MM.1S (cell line): ENCODE results near the gene DSCAML1.

Experiments
- DNase-seq: peaks from one replicate; pipeline ENCODE4 v3.0.0-alpha.2; 2015
- H2AFZ ChIP-seq: fragments of 300-600 bp; sonication (generic); 2 replicates; pipeline ENCODE4 v1.6.0; 2016; ENCODE audit warnings: antibody characterized with exemption, low read length
- H3F3A ChIP-seq: fragments of 300-600 bp; sonication (generic); 2 replicates; pipeline ENCODE4 v1.6.1; 2016; ENCODE audit warnings: mild to moderate bottlenecking, antibody characterized with exemption, low read length, moderate library complexity, mixed read lengths; ENCODE audit not compliant: insufficient read depth
- H3K27ac ChIP-seq: fragments of 300-600 bp; sonication (generic); 2 replicates; pipeline ENCODE4 v1.5.1; 2016; ENCODE audit warnings: mild to moderate bottlenecking, low read length
- H3K27me3 ChIP-seq: fragments of 300-600 bp; sonication (generic); replicated peaks from 2 replicates; pipeline ENCODE4 v1.6.0; 2016; ENCODE audit warnings: low read length; ENCODE audit not compliant: insufficient read depth
- H3K36me3 ChIP-seq: fragments of 300-600 bp; sonication (generic); replicated peaks from 2 replicates; pipeline ENCODE4 v1.6.1; 2016; ENCODE audit warnings: mild to moderate bottlenecking, low read length, mixed read lengths; ENCODE audit not compliant: insufficient read depth
- H3K4me1 ChIP-seq: fragments of 300-600 bp; sonication (generic); 2 replicates; pipeline ENCODE4 v1.6.1; 2016; ENCODE audit warnings: low read length, mixed read lengths
- H3K4me2 ChIP-seq: fragments of 300-600 bp; sonication (generic); 2 replicates; pipeline ENCODE4 v1.6.0; 2016; ENCODE audit warnings: low read depth, low read length
- H3K4me3 ChIP-seq: fragments of 300-600 bp; sonication (generic); 2 replicates; pipeline ENCODE4 v1.5.1; 2016; ENCODE audit warnings: low read length, mixed read lengths
- H3K79me2 ChIP-seq: fragments of 300-600 bp; sonication (generic); 2 replicates; pipeline ENCODE4 v1.6.1; 2016; ENCODE audit warnings: mixed run types, low read length, mixed read lengths
- H3K9ac ChIP-seq: fragments of 300-600 bp; sonication (generic); 2 replicates; pipeline ENCODE4 v1.6.1; 2016; ENCODE audit warnings: low read length, mixed read lengths
- H3K9me2 ChIP-seq: fragments of 300-600 bp; sonication (generic); replicated peaks from 2 replicates; pipeline ENCODE4 v1.6.1; 2016; ENCODE audit warnings: mild to moderate bottlenecking, low read length, mixed read lengths; ENCODE audit not compliant: insufficient read depth
- H3K9me3 ChIP-seq: fragments of 300-600 bp; sonication (generic); replicated peaks from 2 replicates; pipeline ENCODE4 v1.6.1; 2016; ENCODE audit warnings: mild to moderate bottlenecking, low read length, mixed read lengths; ENCODE audit not compliant: insufficient read depth
- H4K20me1 ChIP-seq: fragments of 300-600 bp; sonication (generic); 2 replicates; pipeline ENCODE4 v1.6.1; 2016; ENCODE audit warnings: mild to moderate bottlenecking, low read length, moderate library complexity, mixed read lengths; ENCODE audit not compliant: insufficient read depth
- CTCF ChIP-seq: fragments of 300-600 bp; sonication (generic); IDR thresholded peaks from 2 replicates; pipeline ENCODE4 v1.5.1; 2016; ENCODE audit warnings: antibody characterized with exemption, low read length, mixed read lengths
- EZH2 ChIP-seq: fragments of 300-600 bp; sonication (generic); optimal IDR thresholded peaks from 2 replicates; pipeline ENCODE3; 2017; ENCODE audit warnings: low read depth, mild to moderate bottlenecking, antibody characterized with exemption, low read length, mixed read lengths
- EZH2phosphoT487 ChIP-seq: fragments of 300-600 bp; sonication (generic); IDR thresholded peaks from 2 replicates; pipeline ENCODE4 v1.6.1; 2018; ENCODE audit warnings: antibody characterized with exemption, low read length

Gene DSCAML1

GRCh38 chr11:117606211-117606610, 190.8 kb downstream of the DSCAML1 start:
- Histone ChIP-seq H2AFZ (no peak overlapping the region), H3K27me3 (peaks cover 21% of the 10 kb centered on the region; the same call in 1 of the 2 replicates), H3K4me3 (no peak overlapping the region), H3K79me2 (no peaks in the 10 kb centered on the region), H3K9ac (no peak overlapping the region), H3F3A (no peaks in the 10 kb centered on the region), H3K36me3 (no peaks in the 10 kb centered on the region), H3K27ac (no peak overlapping the region), H4K20me1 (no peaks in the 10 kb centered on the region), H3K4me1 (peaks cover 14% of the 10 kb centered on the region), H3K9me2 (no peaks in the 10 kb centered on the region), H3K9me3 (no peaks in the 10 kb centered on the region), H3K4me2 (0 out of 2 replicates have a peak overlapping the region, but pooled peaks have one; percentile 4)
- TF ChIP-seq EZH2: no peak
- TF ChIP-seq EZH2phosphoT487: no peak
- no peak for TF ChIP-seq CTCF
- peak; percentile 26 for DNase-seq

GRCh38 chr11:117605331-117605730, 191.7 kb downstream of the DSCAML1 start:
- Histone ChIP-seq H3K36me3 (no peaks in the 10 kb centered on the region), H2AFZ (no peak overlapping the region), H3K4me1 (peaks cover 12% of the 10 kb centered on the region), H3K9me3 (no peaks in the 10 kb centered on the region), H3K4me2 (no peak overlapping the region), H3K9ac (no peak overlapping the region), H3K79me2 (no peaks in the 10 kb centered on the region), H3F3A (no peaks in the 10 kb centered on the region), H3K27me3 (peaks cover 21% of the 10 kb centered on the region; the same call in 1 of the 2 replicates), H3K27ac (no peak overlapping the region), H3K9me2 (no peaks in the 10 kb centered on the region), H4K20me1 (no peaks in the 10 kb centered on the region), H3K4me3 (no peak overlapping the region)
- no peak for DNase-seq
- TF ChIP-seq EZH2phosphoT487: no peak
- TF ChIP-seq EZH2: no peak
- TF ChIP-seq CTCF: no peak

DNA sequence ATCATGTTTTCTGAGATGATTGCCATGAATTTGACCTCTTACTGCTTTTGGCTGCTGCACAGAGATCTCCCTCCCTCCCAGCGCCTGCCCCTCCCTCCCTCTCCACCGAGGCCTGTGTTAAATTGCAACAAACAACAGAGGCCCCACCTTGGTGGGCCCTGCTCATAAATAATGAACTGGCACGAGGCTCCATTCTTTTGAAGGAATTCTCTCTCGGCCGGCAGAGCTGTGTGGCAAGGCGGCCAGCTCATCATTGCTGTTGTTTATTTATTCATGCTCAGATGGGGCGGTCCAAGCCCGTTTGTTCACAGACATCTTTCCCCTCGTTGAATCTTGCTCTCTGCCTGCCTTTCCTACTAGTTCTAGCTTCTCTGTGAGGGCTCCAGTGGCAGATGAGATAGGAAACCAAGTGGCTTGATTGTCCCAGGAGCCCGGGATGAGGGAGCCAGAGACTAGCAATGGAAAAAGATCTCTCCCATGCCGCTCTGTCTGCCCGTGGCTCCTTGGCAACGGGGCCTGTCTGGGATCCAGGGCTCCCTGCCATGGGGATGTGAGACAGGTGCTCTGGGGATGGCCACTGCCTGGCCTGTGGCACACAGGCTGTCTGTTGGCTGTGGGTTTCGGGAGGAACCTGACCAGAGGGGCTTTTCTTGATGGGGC, 192.6 kb downstream of the DSCAML1 start:
- Histone ChIP-seq H3K4me3 (no peak overlapping the region), H3K9me3 (no peaks in the 10 kb centered on the region), H3K79me2 (no peaks in the 10 kb centered on the region), H3K36me3 (no peaks in the 10 kb centered on the region), H3F3A (no peaks in the 10 kb centered on the region), H3K27me3 (peaks cover 27% of the 10 kb centered on the region; the same call in 1 of the 2 replicates), H3K9me2 (no peaks in the 10 kb centered on the region), H3K4me2 (no peak overlapping the region), H3K4me1 (0 out of 2 replicates have a peak, but pooled peaks cover 5% of the 10 kb centered on the region), H3K9ac (no peak overlapping the region), H3K27ac (no peak overlapping the region), H2AFZ (no peak overlapping the region), H4K20me1 (no peaks in the 10 kb centered on the region)
- TF ChIP-seq EZH2phosphoT487: no peak
- no peak for TF ChIP-seq EZH2
- no peak for TF ChIP-seq CTCF
- DNase-seq: no peak
